A549 (cell line): ENCODE results near the gene TTC7B. TPM values are rescaled to one million over a fixed set of nuclear protein-coding genes. Genes with fewer than 3 reads are reported as not detected.
"Not testable (repeated sequence)": the region's sequence is repeated elsewhere in the genome, so short reads cannot be mapped to it uniquely, and the experiment has no call there.

Experiments used
- ATAC-seq, 2 experiments: fragments of 200-7000 bp in 1 of 2; fragments of >200 bp in 1 of 2; cut with Nextera tagmentation in 1 of 2; cut with Tn5 transposase in 1 of 2; 3 replicates each; pipeline versions ENCODE4 v1.8.0 to v1.9.1; 2018 to 2020; ENCODE audit warnings: mild to moderate bottlenecking in 1 of 2, moderate library complexity in 1 of 2
- CTCF ChIA-PET: fragments of 300-600 bp; sonication (Branson Sonifier 250); formaldehyde crosslinking; extraction: SDS; loops from one replicate; lab custom pipeline; 2021; ENCODE audit warnings: antibody characterized with exemption, inconsistent platforms; lab: Yijun Ruan, JAX
- POLR2A ChIA-PET: fragments of 350-600 bp; formaldehyde crosslinking; extraction: SDS; loops from one replicate; lab custom pipeline; 2021; ENCODE audit warnings: antibody characterized with exemption, inconsistent platforms; lab: Yijun Ruan, JAX
- DNase-seq, 2 experiments: peaks; one replicate each; pipeline versions ENCODE4 v3.0.0 to v3.0.0-alpha.2; 2011 to 2016; ENCODE audit warnings: low read depth in 1 of 2, low spot score in 1 of 2
- FAIRE-seq: peaks from 2 replicates; lab custom pipeline; 2011; peaks lifted over from hg19 to GRCh38; lab: Jason Lieb, UNC
- H3K27ac ChIP-seq, 2 experiments: fragments of >200 bp; sonication (Bioruptor Twin); formaldehyde crosslinking; 3 replicates each; pipeline ENCODE4 v1.5.1; 2016 to 2017
- H3K4me1 ChIP-seq: fragments of >200 bp; sonication (Bioruptor Twin); formaldehyde crosslinking; 3 replicates; pipeline ENCODE4 v1.6.1; 2016
- H3K4me2 ChIP-seq: fragments of >200 bp; sonication (Bioruptor Twin); formaldehyde crosslinking; 3 replicates; pipeline ENCODE4 v1.6.1; 2016
- H3K4me3 ChIP-seq: fragments of >200 bp; sonication (Bioruptor Twin); formaldehyde crosslinking; 3 replicates; pipeline ENCODE4 v1.5.1; 2016
- H3K9me3 ChIP-seq: fragments of >200 bp; sonication (Bioruptor Twin); formaldehyde crosslinking; 3 replicates; pipeline ENCODE4 v1.6.1; 2016
- CBX2 ChIP-seq: fragments of 200-600 bp; sonication (generic); IDR thresholded peaks from 2 replicates; pipeline ENCODE4 v1.6.1; 2016; ENCODE audit warnings: low read depth, mild to moderate bottlenecking, borderline replicate concordance
- CBX8 ChIP-seq: fragments of 200-600 bp; sonication (generic); IDR thresholded peaks from 2 replicates; pipeline ENCODE4 v1.6.1; 2016
- CEBPB ChIP-seq, 2 experiments: fragments of >200 bp in 1 of 2; sonication (Bioruptor Twin) in 1 of 2; formaldehyde crosslinking in 1 of 2; IDR thresholded peaks; 2 replicates each; pipeline ENCODE4 v1.6.1; 2012 to 2016
- CHD4 ChIP-seq: fragments of 200-600 bp; sonication (generic); IDR thresholded peaks from 2 replicates; pipeline ENCODE4 v1.6.1; 2016; ENCODE audit warnings: antibody characterized with exemption, mild to moderate bottlenecking, borderline replicate concordance
- ESRRA ChIP-seq: fragments of 150-350 bp; IDR thresholded peaks from 2 replicates; pipeline ENCODE4 v1.6.1; 2014; ENCODE audit warnings: mild to moderate bottlenecking, low read length, borderline replicate concordance
- FOSL2 ChIP-seq, 2 experiments: fragments of 450-650 bp in 1 of 2; fragments of >200 bp in 1 of 2; sonication (Bioruptor Twin) in 1 of 2; formaldehyde crosslinking; IDR thresholded peaks; 2 replicates each; pipeline versions ENCODE4 v1.5.0 to v1.6.1; 2016 to 2020; ENCODE audit warnings: mild to moderate bottlenecking in 1 of 2, moderate library complexity in 1 of 2
- HDAC2 ChIP-seq: fragments of 200-600 bp; sonication (generic); IDR thresholded peaks from 2 replicates; pipeline ENCODE4 v1.6.1; 2016
- HOXB5 ChIP-seq: fragments of 250-450 bp; sonication (Bioruptor Pico); IDR thresholded peaks from 2 replicates; pipeline ENCODE4 v1.5.0; 2020; ENCODE audit warnings: mild to moderate bottlenecking, moderate library complexity
- JUNB ChIP-seq: fragments of >200 bp; sonication (Bioruptor Twin); formaldehyde crosslinking; IDR thresholded peaks from 2 replicates; pipeline ENCODE4 v1.6.1; 2016
- KDM5A ChIP-seq: fragments of 200-600 bp; sonication (generic); IDR thresholded peaks from 2 replicates; pipeline ENCODE4 v1.6.1; 2016; ENCODE audit warnings: antibody characterized with exemption, mild to moderate bottlenecking
- NFE2L2 ChIP-seq: fragments of 150-350 bp; conservative IDR thresholded peaks from 2 replicates; pipeline ENCODE4 v1.6.1; 2014; ENCODE audit warnings: low read length
- SMC3 ChIP-seq: fragments of >200 bp; sonication (Bioruptor Twin); formaldehyde crosslinking; IDR thresholded peaks from 3 replicates; pipeline ENCODE4 v1.6.1; 2018; ENCODE audit warnings: inconsistent platforms
- SREBF2 ChIP-seq: fragments of 450-650 bp; IDR thresholded peaks from 2 replicates; pipeline ENCODE4 v1.6.1; 2014; ENCODE audit warnings: mild to moderate bottlenecking, moderate library complexity
- ZSCAN20 ChIP-seq: fragments of 250-450 bp; sonication (Bioruptor Pico); IDR thresholded peaks from 2 replicates; pipeline ENCODE4 v1.8.0; 2022; ENCODE audit warnings: mild to moderate bottlenecking, moderate library complexity
- WGBS: methylation state at CpG from one replicate; pipeline ENCODE4 v1.1.6; 2017; ENCODE audit errors: missing lambda C conversion rate; 5-methylcytosine and 5-hydroxymethylcytosine counted together
- polyA plus RNA-seq, 4 experiments: library from polyadenylated mRNA; depleted of rRNA in 3 of 4; stranded (reverse); fragments of >200 nt; fragmentation: RNase III in 1 of 4; extraction: RNeasy Plus Mini Kit Qiagen cat#74134 plus additional on column Dnase treatment in 1 of 4; gene quantifications; 2 replicates in 3 of 4; 3 replicates in 1 of 4; pipeline ENCODE4 v1.2.3, GENCODE V29; 2011 to 2017
- TF ChIP-seq, protein P1 (sequence below): fragments of 150-350 bp; IDR thresholded peaks from 2 replicates; pipeline ENCODE4 v1.6.1; 2014; ENCODE audit warnings: low read depth, mild to moderate bottlenecking, low read length
- TF ChIP-seq, protein P2 (sequence below): fragments of 200-600 bp; sonication (generic); IDR thresholded peaks from 2 replicates; pipeline ENCODE4 v1.6.1; 2016; ENCODE audit warnings: antibody characterized with exemption, mild to moderate bottlenecking, moderate library complexity
- TF ChIP-seq, protein P3 (sequence below): IDR thresholded peaks from 2 replicates; pipeline ENCODE4 v1.6.1; 2012
- TF ChIP-seq, protein P4 (sequence below): IDR thresholded peaks from 2 replicates; pipeline ENCODE4 v1.6.1; 2012; ENCODE audit warnings: low read depth, borderline replicate concordance

The TTC7B gene
- polyA plus RNA-seq, 2 of the 4 experiments (the other 2 are of a cell fraction): 16.6 to 28.0 TPM

DNA sequence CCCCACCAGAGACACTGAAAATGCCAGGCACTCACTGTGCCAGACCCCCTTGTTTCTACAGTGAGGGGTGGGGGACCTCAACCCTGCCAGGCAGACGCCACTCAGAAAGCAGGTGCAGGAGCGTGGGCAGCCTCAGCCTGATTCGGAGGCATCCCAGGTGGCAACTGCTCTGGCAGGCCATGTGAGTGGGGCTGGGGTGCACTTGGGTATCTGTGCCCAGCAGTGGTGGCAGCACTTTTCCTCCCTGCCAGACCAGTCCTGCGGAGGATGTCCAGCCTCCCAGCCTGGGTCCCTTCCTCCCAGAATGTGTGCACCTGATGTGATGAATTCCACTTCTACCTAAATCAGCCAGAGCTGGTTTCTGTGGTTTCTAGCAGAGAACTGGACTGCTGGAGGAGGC, 13.4 kb upstream of the TTC7B start:
- 100% methylated on average over 4 of the region's 4 CpGs for WGBS
- TF ChIP-seq NFE2L2 (no peak), ZSCAN20 (CRISPR knock-in tag) (no peak), KDM5A (no peak), HOXB5 (CRISPR knock-in tag) (no peak), SREBF2 (no peak), CEBPB (IDR thresholded peaks at IDR 0.05) (no peak), CBX2 (no peak), JUNB (no peak)
- TF ChIP-seq, protein P1, sequence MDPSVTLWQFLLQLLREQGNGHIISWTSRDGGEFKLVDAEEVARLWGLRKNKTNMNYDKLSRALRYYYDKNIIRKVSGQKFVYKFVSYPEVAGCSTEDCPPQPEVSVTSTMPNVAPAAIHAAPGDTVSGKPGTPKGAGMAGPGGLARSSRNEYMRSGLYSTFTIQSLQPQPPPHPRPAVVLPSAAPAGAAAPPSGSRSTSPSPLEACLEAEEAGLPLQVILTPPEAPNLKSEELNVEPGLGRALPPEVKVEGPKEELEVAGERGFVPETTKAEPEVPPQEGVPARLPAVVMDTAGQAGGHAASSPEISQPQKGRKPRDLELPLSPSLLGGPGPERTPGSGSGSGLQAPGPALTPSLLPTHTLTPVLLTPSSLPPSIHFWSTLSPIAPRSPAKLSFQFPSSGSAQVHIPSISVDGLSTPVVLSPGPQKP: no peak
- ChIA-PET CTCF (no interaction called here), POLR2A (no interaction called here)
- no peak overlapping the region for H3K4me2 ChIP-seq
- H3K9me3 ChIP-seq: no peaks in the 10 kb centered on the region
- DNase-seq: no peak
- no peak for FAIRE-seq
- no peak for ATAC-seq
- H3K4me1 ChIP-seq: no peaks in the 10 kb centered on the region
- H3K4me3 ChIP-seq: no peak overlapping the region
- no peak overlapping the region for H3K27ac ChIP-seq

DNA sequence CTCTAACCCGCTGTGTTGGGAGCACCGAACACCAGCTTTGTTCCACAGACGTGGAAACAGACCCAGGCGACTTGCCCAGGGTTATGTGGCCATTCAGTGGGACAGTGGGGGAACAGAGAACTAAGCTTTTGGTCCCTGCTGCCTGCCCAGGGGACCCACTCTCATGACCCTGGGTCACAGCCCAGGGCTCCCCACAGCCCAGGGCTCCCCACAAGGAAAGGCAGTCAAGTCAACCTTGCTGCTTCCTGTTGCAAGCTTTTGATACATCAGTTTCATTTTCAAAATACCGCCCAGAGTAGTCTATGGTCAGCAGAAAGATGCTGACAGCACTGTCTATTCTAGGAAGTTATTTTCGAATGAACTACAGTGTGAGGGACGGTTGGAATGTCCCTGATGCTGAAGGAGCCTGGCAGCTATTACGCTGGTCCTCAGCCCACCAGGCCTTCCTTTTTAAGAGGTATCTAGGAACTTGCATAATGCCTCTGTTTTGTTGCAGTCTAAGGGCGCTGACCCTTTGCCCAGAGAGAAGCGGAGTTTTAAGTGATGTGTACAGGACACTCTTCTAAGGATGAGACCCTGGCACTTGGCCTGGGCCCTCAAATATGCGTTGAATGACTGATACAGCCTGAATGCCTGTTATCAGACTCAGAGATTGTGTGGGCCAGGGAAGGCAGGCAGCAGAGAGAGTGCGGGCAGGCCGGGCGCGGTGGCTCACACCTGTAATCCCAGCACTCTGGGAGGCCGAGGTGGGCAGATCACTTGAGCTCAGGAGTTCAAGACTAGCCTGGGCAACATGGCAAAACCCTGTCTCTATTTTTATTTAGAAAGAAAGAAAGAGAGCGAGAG, 12.6 kb upstream of the TTC7B start:
- H3K4me1 ChIP-seq: no peaks in the 10 kb centered on the region
- TF ChIP-seq, protein P2, sequence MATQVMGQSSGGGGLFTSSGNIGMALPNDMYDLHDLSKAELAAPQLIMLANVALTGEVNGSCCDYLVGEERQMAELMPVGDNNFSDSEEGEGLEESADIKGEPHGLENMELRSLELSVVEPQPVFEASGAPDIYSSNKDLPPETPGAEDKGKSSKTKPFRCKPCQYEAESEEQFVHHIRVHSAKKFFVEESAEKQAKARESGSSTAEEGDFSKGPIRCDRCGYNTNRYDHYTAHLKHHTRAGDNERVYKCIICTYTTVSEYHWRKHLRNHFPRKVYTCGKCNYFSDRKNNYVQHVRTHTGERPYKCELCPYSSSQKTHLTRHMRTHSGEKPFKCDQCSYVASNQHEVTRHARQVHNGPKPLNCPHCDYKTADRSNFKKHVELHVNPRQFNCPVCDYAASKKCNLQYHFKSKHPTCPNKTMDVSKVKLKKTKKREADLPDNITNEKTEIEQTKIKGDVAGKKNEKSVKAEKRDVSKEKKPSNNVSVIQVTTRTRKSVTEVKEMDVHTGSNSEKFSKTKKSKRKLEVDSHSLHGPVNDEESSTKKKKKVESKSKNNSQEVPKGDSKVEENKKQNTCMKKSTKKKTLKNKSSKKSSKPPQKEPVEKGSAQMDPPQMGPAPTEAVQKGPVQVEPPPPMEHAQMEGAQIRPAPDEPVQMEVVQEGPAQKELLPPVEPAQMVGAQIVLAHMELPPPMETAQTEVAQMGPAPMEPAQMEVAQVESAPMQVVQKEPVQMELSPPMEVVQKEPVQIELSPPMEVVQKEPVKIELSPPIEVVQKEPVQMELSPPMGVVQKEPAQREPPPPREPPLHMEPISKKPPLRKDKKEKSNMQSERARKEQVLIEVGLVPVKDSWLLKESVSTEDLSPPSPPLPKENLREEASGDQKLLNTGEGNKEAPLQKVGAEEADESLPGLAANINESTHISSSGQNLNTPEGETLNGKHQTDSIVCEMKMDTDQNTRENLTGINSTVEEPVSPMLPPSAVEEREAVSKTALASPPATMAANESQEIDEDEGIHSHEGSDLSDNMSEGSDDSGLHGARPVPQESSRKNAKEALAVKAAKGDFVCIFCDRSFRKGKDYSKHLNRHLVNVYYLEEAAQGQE: no peak
- TF ChIP-seq CHD4 (no peak), HDAC2 (no peak), SMC3 (no peak)
- CTCF ChIA-PET: no interaction called here
- DNase-seq (no peak), FAIRE-seq (no peak), ATAC-seq (peak in 1 of 2 experiments; percentile 8; a peak in 2 of 6 replicates)
- H3K4me3 ChIP-seq: peak overlapping the region; percentile 20; the same call in 2 of the 3 replicates
- H3K27ac ChIP-seq: peak overlapping the region in 1 of 2 experiments; percentile 59; a peak in 3 of 6 replicates
- 78% methylated on average over 17 of the region's 17 CpGs for WGBS
- POLR2A ChIA-PET: no interaction called here
- H3K9me3 ChIP-seq: no peaks in the 10 kb centered on the region
- peak overlapping the region; percentile 76 for H3K4me2 ChIP-seq

DNA sequence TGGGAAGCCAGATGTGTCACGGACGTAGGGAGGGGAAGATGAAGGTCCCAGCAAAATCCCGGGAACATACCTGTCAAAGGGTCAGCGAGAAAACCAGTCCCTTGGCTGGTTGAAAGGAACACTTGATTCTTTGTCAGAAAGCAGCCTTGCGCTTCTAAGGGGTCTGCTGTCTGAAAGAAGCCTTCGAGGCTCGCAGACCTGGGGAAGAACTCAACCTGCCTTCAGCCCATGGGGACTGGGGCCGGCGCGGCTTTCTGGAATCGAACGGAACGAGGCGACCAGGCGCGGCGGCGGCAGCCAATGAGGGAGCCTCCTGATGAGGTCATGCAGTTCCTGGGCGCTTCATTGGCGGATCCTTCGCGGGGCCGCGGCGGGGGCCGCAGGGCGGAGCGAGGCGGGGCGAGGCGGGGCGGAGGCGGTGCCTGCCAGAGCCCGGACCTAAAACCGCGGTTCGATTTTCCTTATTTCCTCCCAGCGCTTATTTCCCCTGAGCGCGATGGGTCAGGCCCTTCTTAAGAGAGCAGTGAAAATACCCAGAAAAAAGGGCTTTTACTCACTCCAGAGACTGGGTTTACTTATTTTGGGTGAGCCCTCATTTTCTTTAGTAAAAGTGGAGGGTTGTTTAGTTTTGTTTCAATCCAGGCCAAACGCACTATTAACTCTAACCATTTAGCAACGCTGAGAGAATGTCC, 11.8 kb upstream of the TTC7B start:
- Histone ChIP-seq H3K27ac (peak overlapping the region; percentile 32 to 59; a peak in 3 of 6 replicates), H3K9me3 (no peaks in the 10 kb centered on the region), H3K4me1 (no peaks in the 10 kb centered on the region), H3K4me2 (peak overlapping the region; percentile 76), H3K4me3 (peak overlapping the region; percentile 26)
- ChIA-PET CTCF (no interaction called here), POLR2A (no interaction called here)
- DNase-seq (peak; percentile 81 to 88), ATAC-seq (peak; percentile 98 to 99), FAIRE-seq (no peak)
- no peak for TF ChIP-seq KDM5A
- TF ChIP-seq ESRRA: no peak
- TF ChIP-seq FOSL2 (IDR thresholded peaks at IDR 0.05): no peak
- 0 out of 2 replicates have a peak, but pooled peaks have one; percentile 15 for TF ChIP-seq FOSL2 (CRISPR knock-in tag; IDR thresholded peaks at IDR 0.05)
- TF ChIP-seq, protein P3, sequence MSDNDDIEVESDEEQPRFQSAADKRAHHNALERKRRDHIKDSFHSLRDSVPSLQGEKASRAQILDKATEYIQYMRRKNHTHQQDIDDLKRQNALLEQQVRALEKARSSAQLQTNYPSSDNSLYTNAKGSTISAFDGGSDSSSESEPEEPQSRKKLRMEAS: peak; percentile 84
- TF ChIP-seq CBX8: no peak
- TF ChIP-seq, protein P4, sequence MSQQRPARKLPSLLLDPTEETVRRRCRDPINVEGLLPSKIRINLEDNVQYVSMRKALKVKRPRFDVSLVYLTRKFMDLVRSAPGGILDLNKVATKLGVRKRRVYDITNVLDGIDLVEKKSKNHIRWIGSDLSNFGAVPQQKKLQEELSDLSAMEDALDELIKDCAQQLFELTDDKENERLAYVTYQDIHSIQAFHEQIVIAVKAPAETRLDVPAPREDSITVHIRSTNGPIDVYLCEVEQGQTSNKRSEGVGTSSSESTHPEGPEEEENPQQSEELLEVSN: peak; percentile 84; the same call in 1 of the 2 replicates
- 31% methylated on average over 27 of the region's 42 CpGs for WGBS

DNA sequence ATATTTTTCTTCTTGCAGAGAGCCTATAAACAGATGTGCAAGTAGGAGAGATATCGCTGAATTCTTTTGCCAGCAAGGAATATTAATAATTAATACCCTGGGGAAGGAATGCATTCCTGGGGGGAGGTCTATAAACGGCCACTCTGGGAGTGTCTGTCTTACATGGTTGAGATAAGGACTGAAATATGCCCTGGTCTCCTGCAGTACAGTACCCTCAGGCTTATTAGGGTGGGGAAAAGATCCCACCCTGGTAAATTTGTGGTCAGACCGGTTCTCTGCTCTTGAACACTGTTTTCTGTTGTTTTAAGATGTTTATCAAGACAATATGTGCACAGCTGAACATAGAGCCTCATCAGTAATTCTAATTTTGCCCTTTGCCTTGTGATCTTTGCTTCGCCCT, 7.3 kb upstream of the TTC7B start:
- POLR2A ChIA-PET, DNase-seq, H3K4me3 ChIP-seq, ATAC-seq, H3K9me3 ChIP-seq, FAIRE-seq, H3K4me2 ChIP-seq, H3K27ac ChIP-seq, H3K4me1 ChIP-seq: not testable (repeated sequence)
- WGBS: 38% methylated on average over 4 of the region's 4 CpGs
- CTCF ChIA-PET: interaction anchor here (0.8 kb wide), 1 partner anchor 64 kb away, joined by 3 read pairs; no protein-coding TSS in a partner anchor
